Measurements from ENCODE around the gene TBC1D22A. TPM values are rescaled to one million over a fixed set of nuclear protein-coding genes. Genes with fewer than 3 reads are reported as not detected.

The TBC1D22A gene
- polyA plus RNA-seq, 1 of the 3 experiments (the other 2 are of a cell fraction) = 16.5 TPM

DNA sequence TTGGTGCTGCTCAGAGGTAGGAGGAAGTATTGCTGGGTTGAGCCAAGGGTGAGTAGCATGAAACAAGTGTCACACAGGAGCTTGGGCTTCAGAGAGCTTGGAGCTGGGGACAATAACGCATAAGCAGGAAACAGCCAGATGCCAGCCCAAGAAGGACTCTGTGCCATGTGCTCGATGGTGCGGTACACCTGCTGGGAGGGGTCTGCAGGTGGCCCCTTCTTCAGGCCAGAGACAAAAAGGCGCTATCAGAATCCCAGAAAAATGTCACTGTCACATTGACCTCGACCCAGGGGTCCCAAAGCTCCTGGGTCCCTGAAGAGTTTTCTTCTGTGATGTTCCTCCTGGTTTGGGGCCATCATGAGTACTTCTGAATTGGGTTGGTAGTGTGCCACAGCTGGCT lies 244.4 kb downstream of the TBC1D22A start:
- DNase-seq = no peak
- no peaks in the 10 kb centered on the region for H3K27me3 ChIP-seq (ENCODE audit: insufficient read depth)
- H2AFZ ChIP-seq (ENCODE audit: low read depth) = no peak overlapping the region
- ChIA-PET POLR2A (no interaction called here), CTCF (no interaction called here)
- H3K4me3 ChIP-seq (ENCODE audit: low read depth in 2 of 2, low read length in 1 of 2) = no peak overlapping the region
- no peak overlapping the region for H3K27ac ChIP-seq (ENCODE audit: low read depth in 2 of 2, low read length in 1 of 2)
- no peak overlapping the region for H3K9ac ChIP-seq
- H4K20me1 ChIP-seq (ENCODE audit: insufficient read depth) = no peaks in the 10 kb centered on the region
- H3K4me2 ChIP-seq = no peak overlapping the region
- no peaks in the 10 kb centered on the region for H3K9me2 ChIP-seq
- H3K79me2 ChIP-seq (ENCODE audit: insufficient read depth) = no peaks in the 10 kb centered on the region
- H3K4me1 ChIP-seq (ENCODE audit: control insufficient read depth in 1 of 2, insufficient read depth in 2 of 2, low read depth in 1 of 2, low read length in 1 of 2) = no peaks in the 10 kb centered on the region
- no peaks in the 10 kb centered on the region for H3K9me3 ChIP-seq
- H3F3A ChIP-seq (replicated peaks; ENCODE audit: insufficient read depth) = no peaks in the 10 kb centered on the region
- TF ChIP-seq ELF1 (IDR thresholded peaks at IDR 0.05) = no peak
- no peak for TF ChIP-seq NRF1 (IDR thresholded peaks at IDR 0.05; ENCODE audit: low read depth, low read length)
- no peak for TF ChIP-seq MXI1 (IDR thresholded peaks at IDR 0.05; ENCODE audit: low read depth, low read length)
- TF ChIP-seq, protein P1, sequence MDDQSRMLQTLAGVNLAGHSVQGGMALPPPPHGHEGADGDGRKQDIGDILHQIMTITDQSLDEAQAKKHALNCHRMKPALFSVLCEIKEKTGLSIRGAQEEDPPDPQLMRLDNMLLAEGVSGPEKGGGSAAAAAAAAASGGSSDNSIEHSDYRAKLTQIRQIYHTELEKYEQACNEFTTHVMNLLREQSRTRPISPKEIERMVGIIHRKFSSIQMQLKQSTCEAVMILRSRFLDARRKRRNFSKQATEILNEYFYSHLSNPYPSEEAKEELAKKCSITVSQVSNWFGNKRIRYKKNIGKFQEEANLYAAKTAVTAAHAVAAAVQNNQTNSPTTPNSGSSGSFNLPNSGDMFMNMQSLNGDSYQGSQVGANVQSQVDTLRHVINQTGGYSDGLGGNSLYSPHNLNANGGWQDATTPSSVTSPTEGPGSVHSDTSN (IDR thresholded peaks at IDR 0.05) = no peak
- TF ChIP-seq, protein P2, sequence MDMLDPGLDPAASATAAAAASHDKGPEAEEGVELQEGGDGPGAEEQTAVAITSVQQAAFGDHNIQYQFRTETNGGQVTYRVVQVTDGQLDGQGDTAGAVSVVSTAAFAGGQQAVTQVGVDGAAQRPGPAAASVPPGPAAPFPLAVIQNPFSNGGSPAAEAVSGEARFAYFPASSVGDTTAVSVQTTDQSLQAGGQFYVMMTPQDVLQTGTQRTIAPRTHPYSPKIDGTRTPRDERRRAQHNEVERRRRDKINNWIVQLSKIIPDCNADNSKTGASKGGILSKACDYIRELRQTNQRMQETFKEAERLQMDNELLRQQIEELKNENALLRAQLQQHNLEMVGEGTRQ (IDR thresholded peaks at IDR 0.05; ENCODE audit: borderline replicate concordance, low read depth, low read length) = no peak
- TF ChIP-seq, protein P3, sequence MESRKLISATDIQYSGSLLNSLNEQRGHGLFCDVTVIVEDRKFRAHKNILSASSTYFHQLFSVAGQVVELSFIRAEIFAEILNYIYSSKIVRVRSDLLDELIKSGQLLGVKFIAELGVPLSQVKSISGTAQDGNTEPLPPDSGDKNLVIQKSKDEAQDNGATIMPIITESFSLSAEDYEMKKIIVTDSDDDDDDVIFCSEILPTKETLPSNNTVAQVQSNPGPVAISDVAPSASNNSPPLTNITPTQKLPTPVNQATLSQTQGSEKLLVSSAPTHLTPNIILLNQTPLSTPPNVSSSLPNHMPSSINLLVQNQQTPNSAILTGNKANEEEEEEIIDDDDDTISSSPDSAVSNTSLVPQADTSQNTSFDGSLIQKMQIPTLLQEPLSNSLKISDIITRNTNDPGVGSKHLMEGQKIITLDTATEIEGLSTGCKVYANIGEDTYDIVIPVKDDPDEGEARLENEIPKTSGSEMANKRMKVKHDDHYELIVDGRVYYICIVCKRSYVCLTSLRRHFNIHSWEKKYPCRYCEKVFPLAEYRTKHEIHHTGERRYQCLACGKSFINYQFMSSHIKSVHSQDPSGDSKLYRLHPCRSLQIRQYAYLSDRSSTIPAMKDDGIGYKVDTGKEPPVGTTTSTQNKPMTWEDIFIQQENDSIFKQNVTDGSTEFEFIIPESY (IDR thresholded peaks at IDR 0.05; ENCODE audit: borderline replicate concordance, low read depth) = no peak
- no peak for TF ChIP-seq SIN3A (IDR thresholded peaks at IDR 0.05; ENCODE audit: borderline replicate concordance, low read depth, low read length)
- no peak for TF ChIP-seq EZH2phosphoT487 (IDR thresholded peaks at IDR 0.05; ENCODE audit: borderline replicate concordance, low read depth)
- no peak for TF ChIP-seq SMC3 (IDR thresholded peaks at IDR 0.05; ENCODE audit: low read depth, low read length)
- no peak for TF ChIP-seq GABPA (IDR thresholded peaks at IDR 0.05; ENCODE audit: low read depth)
- no peak for TF ChIP-seq NFIC (IDR thresholded peaks at IDR 0.05; ENCODE audit: borderline replicate concordance)
- TF ChIP-seq, protein P4, sequence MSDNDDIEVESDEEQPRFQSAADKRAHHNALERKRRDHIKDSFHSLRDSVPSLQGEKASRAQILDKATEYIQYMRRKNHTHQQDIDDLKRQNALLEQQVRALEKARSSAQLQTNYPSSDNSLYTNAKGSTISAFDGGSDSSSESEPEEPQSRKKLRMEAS (IDR thresholded peaks at IDR 0.05; ENCODE audit: low read depth) = no peak
- no peak for TF ChIP-seq EP300 (IDR thresholded peaks at IDR 0.05; ENCODE audit: borderline replicate concordance in 1 of 2, low read depth in 1 of 2, low read length in 1 of 2)
- H3K36me3 ChIP-seq (replicated peaks in 1 of 2; ENCODE audit: control insufficient read depth in 1 of 2, insufficient read depth in 2 of 2, low read length in 1 of 2) = peaks cover 0 to 5% of the 10 kb centered on the region in 2 experiments
- 100% methylated on average over 3 of the region's 5 CpGs for WGBS (ENCODE audit: low lambda C conversion rate)

DNA sequence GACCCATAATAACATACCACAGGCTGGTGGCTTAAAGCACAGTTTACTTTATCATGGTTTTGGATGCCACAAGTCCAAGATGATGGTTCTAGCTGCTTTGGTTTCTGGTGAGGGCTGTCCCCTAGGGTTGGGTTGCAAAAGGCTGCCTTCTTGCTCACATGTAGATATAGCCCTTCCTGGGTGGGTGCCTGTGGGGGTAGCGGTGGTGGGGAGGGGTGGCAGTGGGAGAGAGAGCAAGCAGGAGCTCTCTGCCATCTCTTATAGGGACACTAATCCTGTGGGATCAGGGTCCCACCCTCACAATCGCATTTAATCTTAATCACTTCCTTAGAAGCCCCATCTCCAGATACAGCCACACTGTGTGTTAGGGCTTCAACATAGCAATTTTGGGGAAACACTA lies 245.0 kb downstream of the TBC1D22A start:
- H3K79me2 ChIP-seq (ENCODE audit: insufficient read depth) = no peaks in the 10 kb centered on the region
- H3K27me3 ChIP-seq (ENCODE audit: insufficient read depth) = no peaks in the 10 kb centered on the region
- DNase-seq = no peak
- H3K9me3 ChIP-seq = no peaks in the 10 kb centered on the region
- H3F3A ChIP-seq (replicated peaks; ENCODE audit: insufficient read depth) = no peaks in the 10 kb centered on the region
- no peak overlapping the region for H3K4me3 ChIP-seq (ENCODE audit: low read depth in 2 of 2, low read length in 1 of 2)
- no peaks in the 10 kb centered on the region for H4K20me1 ChIP-seq (ENCODE audit: insufficient read depth)
- CTCF ChIA-PET = no interaction called here
- TF ChIP-seq RXRA (IDR thresholded peaks at IDR 0.05; ENCODE audit: borderline replicate concordance, low read depth) (no peak), NRF1 (IDR thresholded peaks at IDR 0.05; ENCODE audit: low read depth, low read length) (no peak), MXI1 (IDR thresholded peaks at IDR 0.05; ENCODE audit: low read depth, low read length) (no peak), EZH2phosphoT487 (IDR thresholded peaks at IDR 0.05; ENCODE audit: borderline replicate concordance, low read depth) (no peak), SMC3 (IDR thresholded peaks at IDR 0.05; ENCODE audit: low read depth, low read length) (no peak)
- no peaks in the 10 kb centered on the region for H3K4me1 ChIP-seq (ENCODE audit: control insufficient read depth in 1 of 2, insufficient read depth in 2 of 2, low read depth in 1 of 2, low read length in 1 of 2)
- peaks cover 0 to 5% of the 10 kb centered on the region in 2 experiments for H3K36me3 ChIP-seq (replicated peaks in 1 of 2; ENCODE audit: control insufficient read depth in 1 of 2, insufficient read depth in 2 of 2, low read length in 1 of 2)
- H3K9me2 ChIP-seq = no peaks in the 10 kb centered on the region
- no peak overlapping the region for H3K4me2 ChIP-seq
- no peak overlapping the region for H2AFZ ChIP-seq (ENCODE audit: low read depth)
- no peak overlapping the region for H3K9ac ChIP-seq
- H3K27ac ChIP-seq (ENCODE audit: low read depth in 2 of 2, low read length in 1 of 2) = no peak overlapping the region
- POLR2A ChIA-PET = no interaction called here
- 71% methylated on average over 1 of the region's 2 CpGs for WGBS (ENCODE audit: low lambda C conversion rate)
